ENCODE measurements around the gene NINL. TPM values are rescaled to one million over a fixed set of nuclear protein-coding genes. Genes with fewer than 3 reads are reported as not detected.

NINL gene
- total RNA-seq, 1 experiment from 2014 or later: 7.2 TPM

GRCh38 chr20:25453035-25453810, 132.1 kb downstream of the NINL start (continued):
- no peak for TF ChIP-seq ZBTB33 (IDR thresholded peaks at IDR 0.05; ENCODE audit: extremely low read depth, insufficient replicate concordance, low read length)
- no peak for TF ChIP-seq YY1 (IDR thresholded peaks at IDR 0.05; ENCODE audit: extremely low read depth, insufficient replicate concordance, low read depth, low read length)
- no peak for TF ChIP-seq FOSL1 (IDR thresholded peaks at IDR 0.05; ENCODE audit: low read depth)
- TF ChIP-seq TCF7L2 (IDR thresholded peaks at IDR 0.05; ENCODE audit: borderline replicate concordance, extremely low read depth, insufficient read depth, insufficient read length): no peak
- no peak for TF ChIP-seq ZNF274 (IDR thresholded peaks at IDR 0.05; ENCODE audit: low read depth, low read length)
- TF ChIP-seq SIN3A (IDR thresholded peaks at IDR 0.05; ENCODE audit: low read depth): no peak
- no peak for TF ChIP-seq ATF3 (IDR thresholded peaks at IDR 0.05)
- TF ChIP-seq POLR2A (IDR thresholded peaks at IDR 0.05; ENCODE audit: borderline replicate concordance, extremely low read depth, insufficient read depth, insufficient read length): no peak
- TF ChIP-seq JUND (IDR thresholded peaks at IDR 0.05): no peak
- TF ChIP-seq CBX3 (IDR thresholded peaks at IDR 0.05; ENCODE audit: low read depth): no peak

- peaks cover 4 to 6% of the 10 kb centered on the region in 2 experiments; a peak in 3 of 4 replicates for H3K4me1 ChIP-seq (ENCODE audit: control insufficient read depth in 1 of 2, insufficient read depth in 2 of 2, low read length in 2 of 2)
- DNase-seq (ENCODE audit: low read depth, low spot score): no peak
- no peaks in the 10 kb centered on the region for H3K9me2 ChIP-seq (ENCODE audit: insufficient read depth)
- H3K4me3 ChIP-seq (replicated peaks in 1 of 2; ENCODE audit: low read depth in 1 of 2, low read length in 2 of 2): no peak overlapping the region
- ATAC-seq: no peak
- no peaks in the 10 kb centered on the region for H3K27me3 ChIP-seq (ENCODE audit: insufficient read depth, low read length)
- intact Hi-C loops (cut with micrococcal nuclease): no loop called here
- H3K36me3 ChIP-seq (ENCODE audit: control insufficient read depth in 1 of 2, insufficient read depth in 2 of 2, low read length in 2 of 2): peaks cover 5 to 7% of the 10 kb centered on the region in 2 experiments; a peak in 3 of 4 replicates
- ChIA-PET RAD21 (ENCODE audit: low non-redundant PET in 1 of 2, low total read pairs in 2 of 2, uncharacterized antibody in 2 of 2, unreplicated experiment in 2 of 2) (no interaction called here), CTCF (no interaction called here), POLR2A (no interaction called here)
- H4K20me1 ChIP-seq (ENCODE audit: insufficient read depth): no peaks in the 10 kb centered on the region
- no peak overlapping the region for H3K9ac ChIP-seq (ENCODE audit: low read length)
- no TSS peak for BruUV-seq (replicated peaks)
- TF ChIP-seq FOSL1 (IDR thresholded peaks at IDR 0.05; ENCODE audit: low read depth): no peak
- H3K9me3 ChIP-seq (ENCODE audit: control insufficient read depth in 1 of 2, insufficient read depth in 1 of 2, low read depth in 1 of 2, low read length in 2 of 2): no peaks in the 10 kb centered on the region
- no peak overlapping the region for H3K4me2 ChIP-seq (ENCODE audit: low read length)
- no peak overlapping the region for H3K27ac ChIP-seq (ENCODE audit: low read depth, low read length)
- no peaks in the 10 kb centered on the region for H3K79me2 ChIP-seq (ENCODE audit: insufficient read depth, low read length)
- H2AFZ ChIP-seq (ENCODE audit: low read depth, low read length, poor library complexity, severe bottlenecking): no peak overlapping the region
These were observed 133.0 kb downstream of the NINL start for GRCh38 chr20:25452333-25452732.
